HG02981 (cell line): Measurements from ENCODE around the gene PADI4.

Experiments used
- ATAC-seq: cut with Tn5 transposase; IDR thresholded peaks from one replicate; pipeline ENCODE4 v1.9.1; 2021; ENCODE audit warnings: mild to moderate bottlenecking, moderate library complexity; ENCODE audit not compliant: unreplicated experiment

The PADI4 gene

GRCh38 chr1:17307946-17308345 is at the start of gene PADI4:
PADI4 (plus strand) TSS chr1:17308197; CDS start chr1:17308223, 26 bp downstream.
- ATAC-seq, result no peak

GRCh38 chr1:17258758-17259130 is 49.3 kb upstream of the PADI4 start:
- ATAC-seq, result no peak

GRCh38 chr1:17259233-17259873 is 48.6 kb upstream of the PADI4 start:
- no peak for ATAC-seq

- ATAC-seq, result no peak
These were observed 47.7 kb upstream of the PADI4 start for GRCh38 chr1:17260264-17260663.

GRCh38 chr1:17260738-17261137 is 47.3 kb upstream of the PADI4 start:
- ATAC-seq, result no peak

- no peak for ATAC-seq
These were observed 44.1 kb upstream of the PADI4 start for GRCh38 chr1:17263936-17264335.

GRCh38 chr1:17264470-17264869 is 43.5 kb upstream of the PADI4 start:
- ATAC-seq, result no peak

- ATAC-seq, result no peak
These were observed 42.8 kb upstream of the PADI4 start for GRCh38 chr1:17265162-17265561.

- no peak for ATAC-seq
These were observed 42.0 kb upstream of the PADI4 start for GRCh38 chr1:17265950-17266349.

- ATAC-seq, result no peak
These were observed 36.9 kb upstream of the PADI4 start for GRCh38 chr1:17270891-17271765.

- ATAC-seq, result no peak
These were observed 35.9 kb upstream of the PADI4 start for GRCh38 chr1:17272066-17272465.

- ATAC-seq, result no peak
These were observed 35.4 kb upstream of the PADI4 start for GRCh38 chr1:17272646-17273045.

- ATAC-seq, result no peak
These were observed 34.9 kb upstream of the PADI4 start for GRCh38 chr1:17273096-17273495.

- ATAC-seq, result no peak
These were observed 33.5 kb upstream of the PADI4 start for GRCh38 chr1:17274186-17275170.

- ATAC-seq, result no peak
These were observed 31.4 kb upstream of the PADI4 start for GRCh38 chr1:17276568-17276967.

GRCh38 chr1:17277511-17278159 is 30.4 kb upstream of the PADI4 start:
- no peak for ATAC-seq

GRCh38 chr1:17278996-17279830 is 28.8 kb upstream of the PADI4 start:
- ATAC-seq, result no peak

GRCh38 chr1:17280436-17280835 is 27.6 kb upstream of the PADI4 start:
- no peak for ATAC-seq

GRCh38 chr1:17280894-17281293 is 27.1 kb upstream of the PADI4 start:
- ATAC-seq, result no peak

- ATAC-seq, result no peak
These were observed 26.2 kb upstream of the PADI4 start for GRCh38 chr1:17281775-17282181.
